Astrocyte (in vitro differentiated cells and primary cell): Measurements from ENCODE around the gene ZNF544. TPM values are rescaled to one million over a fixed set of nuclear protein-coding genes. Genes with fewer than 3 reads are reported as not detected.

Experiments
- DNase-seq: peaks from one replicate; pipeline ENCODE4 v3.0.0-alpha.2; 2010; ENCODE audit warnings: low read depth
- FAIRE-seq: peaks from 2 replicates; lab custom pipeline; 2011; peaks lifted over from hg19 to GRCh38; lab: Jason Lieb, UNC
- H2AFZ ChIP-seq: 2 replicates; pipeline ENCODE4 v1.6.0; 2012; ENCODE audit warnings: low read depth, low read length, inconsistent platforms
- H3K27ac ChIP-seq: 2 replicates; pipeline ENCODE4 v1.5.1; 2011; ENCODE audit warnings: low read depth, low read length, inconsistent platforms
- H3K27me3 ChIP-seq: 2 replicates; pipeline ENCODE4 v1.6.0; 2011; ENCODE audit warnings: low read length, inconsistent platforms; ENCODE audit not compliant: insufficient read depth
- H3K36me3 ChIP-seq: 2 replicates; pipeline ENCODE4 v1.5.1; 2011; ENCODE audit warnings: low read length, inconsistent platforms; ENCODE audit not compliant: insufficient read depth
- H3K4me1 ChIP-seq: 2 replicates; pipeline ENCODE4 v1.5.1; 2011; ENCODE audit warnings: low read length, inconsistent platforms; ENCODE audit not compliant: insufficient read depth
- H3K4me2 ChIP-seq: 2 replicates; pipeline ENCODE4 v1.6.0; 2012; ENCODE audit warnings: low read length, inconsistent platforms
- H3K4me3 ChIP-seq: 2 replicates; pipeline ENCODE4 v1.5.1; 2011; ENCODE audit warnings: low read depth, mild to moderate bottlenecking, low read length, inconsistent platforms; ENCODE audit not compliant: insufficient read depth
- H3K79me2 ChIP-seq: 2 replicates; pipeline ENCODE4 v1.6.0; 2012; ENCODE audit warnings: mild to moderate bottlenecking, low read length, inconsistent platforms; ENCODE audit not compliant: insufficient read depth
- H3K9ac ChIP-seq: 2 replicates; pipeline ENCODE4 v1.6.0; 2012; ENCODE audit warnings: mild to moderate bottlenecking, low read length, inconsistent platforms
- H3K9me3 ChIP-seq: 2 replicates; pipeline ENCODE4 v1.5.1; 2012; ENCODE audit warnings: low read depth, mild to moderate bottlenecking, low read length, inconsistent platforms; ENCODE audit not compliant: insufficient read depth
- H4K20me1 ChIP-seq: 2 replicates; pipeline ENCODE4 v1.6.0; 2012; ENCODE audit warnings: low read length, inconsistent platforms; ENCODE audit not compliant: insufficient read depth
- H3K27ac Mint-ChIP-seq: one replicate; pipeline ENCODE4 v1.8.0; 2021; ENCODE audit warnings: mild to moderate bottlenecking, mixed read lengths; ENCODE audit not compliant: unreplicated experiment
- H3K27me3 Mint-ChIP-seq: one replicate; pipeline ENCODE4 v1.8.0; 2021; ENCODE audit warnings: low read depth, mixed read lengths; ENCODE audit not compliant: unreplicated experiment
- H3K36me3 Mint-ChIP-seq: one replicate; pipeline ENCODE4 v1.8.0; 2021; ENCODE audit warnings: low read depth, mixed read lengths; ENCODE audit not compliant: unreplicated experiment
- H3K4me1 Mint-ChIP-seq: one replicate; pipeline ENCODE4 v1.8.0; 2021; ENCODE audit warnings: low read depth, mixed read lengths; ENCODE audit not compliant: unreplicated experiment
- H3K4me3 Mint-ChIP-seq: one replicate; pipeline ENCODE4 v1.8.0; 2021; ENCODE audit warnings: mild to moderate bottlenecking, moderate library complexity, mixed read lengths; ENCODE audit not compliant: unreplicated experiment
- H3K9me3 Mint-ChIP-seq: one replicate; pipeline ENCODE4 v1.8.0; 2021; ENCODE audit warnings: mild to moderate bottlenecking, mixed read lengths; ENCODE audit not compliant: unreplicated experiment
- EZH2 ChIP-seq: IDR thresholded peaks from 2 replicates; pipeline ENCODE4 v1.6.1; 2012; ENCODE audit warnings: mild to moderate bottlenecking, low read length, inconsistent platforms; ENCODE audit not compliant: insufficient read depth
- total RNA-seq: library from RNA; stranded (reverse); gene quantifications from 2 replicates; pipeline ENCODE4 v1.2.1, GENCODE V29; 2021
- TF ChIP-seq, protein P1 (sequence below): IDR thresholded peaks from 2 replicates; pipeline ENCODE4 v1.5.1; 2011; ENCODE audit warnings: low read depth, mild to moderate bottlenecking, inconsistent platforms, low read length, moderate library complexity; ENCODE audit not compliant: insufficient read depth

The ZNF544 gene
- total RNA-seq, 1 donor from 2014 or later = 23.4 TPM

DNA sequence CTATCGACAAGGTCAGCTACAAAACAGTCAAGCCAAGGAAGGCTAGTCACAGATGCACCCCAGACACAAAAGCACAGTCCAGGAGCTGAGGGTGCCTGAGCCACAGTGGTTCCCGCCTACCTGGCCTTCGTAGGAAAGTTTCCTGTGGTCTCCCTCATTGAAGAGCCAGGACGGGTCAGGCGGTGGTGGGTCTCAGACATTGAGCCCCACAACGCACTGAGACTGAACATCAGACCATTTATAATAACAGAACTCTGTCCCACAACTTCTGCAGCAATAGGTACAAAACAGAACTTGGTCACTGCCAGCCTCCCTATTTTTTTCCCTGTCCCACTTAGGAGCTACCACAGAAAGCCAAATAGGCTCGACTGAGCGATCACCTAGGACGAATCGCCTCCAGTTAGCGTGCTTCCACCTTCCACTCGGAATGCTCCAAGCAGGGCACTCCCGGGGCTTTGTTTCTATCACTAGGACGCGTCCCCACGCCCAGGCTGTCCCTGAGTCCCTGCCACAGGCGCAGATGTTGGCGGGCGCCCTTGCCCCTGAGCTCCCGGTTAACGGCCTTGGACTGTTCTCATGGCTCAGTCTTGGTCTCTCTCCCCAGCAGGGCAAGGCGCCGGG lies 640 bp upstream of the ZNF544 start:
- Histone ChIP-seq H3K79me2 (peaks cover 17% of the 10 kb centered on the region), H3K9ac (peak overlapping the region; percentile 74), H2AFZ (peak overlapping the region; percentile 82), H3K27ac (peak overlapping the region; percentile 51), H3K27me3 (no peaks in the 10 kb centered on the region), H4K20me1 (peaks cover 9% of the 10 kb centered on the region), H3K36me3 (peaks cover 21% of the 10 kb centered on the region), H3K9me3 (peaks cover 14% of the 10 kb centered on the region), H3K4me2 (peak overlapping the region; percentile 91), H3K4me1 (peaks cover 11% of the 10 kb centered on the region), H3K4me3 (peak overlapping the region; percentile 80)
- peaks cover 36% of the 10 kb centered on the region for H3K36me3 Mint-ChIP-seq
- H3K4me1 Mint-ChIP-seq = peaks cover 7% of the 10 kb centered on the region
- H3K9me3 Mint-ChIP-seq = peaks cover 28% of the 10 kb centered on the region
- DNase-seq (peak; percentile 8), FAIRE-seq (no peak)
- H3K4me3 Mint-ChIP-seq = peak overlapping the region; percentile 91
- peak overlapping the region; percentile 88 for H3K27ac Mint-ChIP-seq
- no peak for TF ChIP-seq EZH2
- TF ChIP-seq, protein P1, sequence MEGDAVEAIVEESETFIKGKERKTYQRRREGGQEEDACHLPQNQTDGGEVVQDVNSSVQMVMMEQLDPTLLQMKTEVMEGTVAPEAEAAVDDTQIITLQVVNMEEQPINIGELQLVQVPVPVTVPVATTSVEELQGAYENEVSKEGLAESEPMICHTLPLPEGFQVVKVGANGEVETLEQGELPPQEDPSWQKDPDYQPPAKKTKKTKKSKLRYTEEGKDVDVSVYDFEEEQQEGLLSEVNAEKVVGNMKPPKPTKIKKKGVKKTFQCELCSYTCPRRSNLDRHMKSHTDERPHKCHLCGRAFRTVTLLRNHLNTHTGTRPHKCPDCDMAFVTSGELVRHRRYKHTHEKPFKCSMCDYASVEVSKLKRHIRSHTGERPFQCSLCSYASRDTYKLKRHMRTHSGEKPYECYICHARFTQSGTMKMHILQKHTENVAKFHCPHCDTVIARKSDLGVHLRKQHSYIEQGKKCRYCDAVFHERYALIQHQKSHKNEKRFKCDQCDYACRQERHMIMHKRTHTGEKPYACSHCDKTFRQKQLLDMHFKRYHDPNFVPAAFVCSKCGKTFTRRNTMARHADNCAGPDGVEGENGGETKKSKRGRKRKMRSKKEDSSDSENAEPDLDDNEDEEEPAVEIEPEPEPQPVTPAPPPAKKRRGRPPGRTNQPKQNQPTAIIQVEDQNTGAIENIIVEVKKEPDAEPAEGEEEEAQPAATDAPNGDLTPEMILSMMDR = no peak
- no peaks in the 10 kb centered on the region for H3K27me3 Mint-ChIP-seq

DNA sequence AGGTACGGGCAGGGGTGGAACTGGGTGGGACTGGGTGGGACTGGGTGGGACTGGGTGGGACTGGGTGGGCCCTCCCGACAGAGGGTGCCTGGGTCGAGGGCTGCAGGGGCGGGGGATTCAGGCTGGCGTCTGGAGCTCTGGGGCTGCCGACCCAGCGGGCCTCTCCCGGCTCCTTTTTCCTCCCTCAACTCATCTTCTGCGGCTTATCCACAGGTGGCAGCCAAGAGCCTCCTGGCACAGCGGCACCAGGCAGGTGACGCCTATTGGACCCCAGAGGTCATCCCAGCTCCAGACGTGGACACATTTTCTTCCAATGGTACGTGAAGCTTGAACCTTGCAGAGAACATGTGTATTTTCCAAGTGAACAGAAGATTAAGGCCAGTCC lies 533 bp downstream of the ZNF544 start:
- Mint-ChIP-seq H3K27ac (no peak overlapping the region), H3K27me3 (no peaks in the 10 kb centered on the region), H3K36me3 (peaks cover 45% of the 10 kb centered on the region), H3K9me3 (peaks cover 32% of the 10 kb centered on the region), H3K4me1 (peaks cover 7% of the 10 kb centered on the region), H3K4me3 (peak overlapping the region; percentile 91)
- H4K20me1 ChIP-seq = peaks cover 9% of the 10 kb centered on the region
- peaks cover 11% of the 10 kb centered on the region for H3K4me1 ChIP-seq
- H3K4me3 ChIP-seq = peak overlapping the region; percentile 80
- H3K9me3 ChIP-seq = peaks cover 16% of the 10 kb centered on the region
- peak overlapping the region; percentile 91 for H3K4me2 ChIP-seq
- H3K27ac ChIP-seq = no peak overlapping the region
- FAIRE-seq (no peak), DNase-seq (peak; percentile 14)
- peak overlapping the region; percentile 74 for H3K9ac ChIP-seq
- no peak for TF ChIP-seq EZH2
- TF ChIP-seq, protein P1 = no peak
- peaks cover 29% of the 10 kb centered on the region for H3K36me3 ChIP-seq
- peaks cover 19% of the 10 kb centered on the region for H3K79me2 ChIP-seq
- H2AFZ ChIP-seq = no peak overlapping the region
- no peaks in the 10 kb centered on the region for H3K27me3 ChIP-seq

DNA sequence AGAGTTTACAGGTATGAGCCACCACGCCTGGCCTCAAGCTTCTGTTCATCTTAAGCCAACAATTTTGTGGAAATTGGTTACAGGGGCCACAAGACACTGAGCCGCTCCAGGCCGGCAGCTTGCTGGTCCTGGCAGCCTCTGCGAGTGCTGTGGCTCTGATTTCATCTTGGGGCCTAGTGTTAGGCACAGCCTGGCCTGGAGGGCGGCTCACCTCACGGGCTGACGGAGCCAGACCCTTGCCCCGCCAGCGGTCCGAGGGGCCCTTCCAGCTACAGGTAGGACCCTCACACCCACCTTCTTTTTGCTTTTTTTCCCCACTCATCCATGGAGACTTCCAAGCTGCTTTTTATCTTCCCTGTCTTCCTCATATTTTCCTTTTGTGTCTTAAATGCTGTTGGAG lies 8.6 kb downstream of the ZNF544 start:
- Mint-ChIP-seq H3K4me1 (no peaks in the 10 kb centered on the region), H3K27me3 (no peaks in the 10 kb centered on the region), H3K9me3 (peaks cover 25% of the 10 kb centered on the region), H3K4me3 (no peak overlapping the region), H3K36me3 (peaks cover 66% of the 10 kb centered on the region), H3K27ac (no peak overlapping the region)
- Histone ChIP-seq H3K9me3 (peaks cover 7% of the 10 kb centered on the region), H3K4me2 (no peak overlapping the region), H3K4me1 (no peaks in the 10 kb centered on the region), H3K79me2 (peaks cover 8% of the 10 kb centered on the region), H4K20me1 (no peaks in the 10 kb centered on the region), H3K4me3 (no peak overlapping the region), H3K36me3 (peaks cover 23% of the 10 kb centered on the region), H3K27me3 (no peaks in the 10 kb centered on the region), H3K9ac (no peak overlapping the region), H2AFZ (no peak overlapping the region), H3K27ac (no peak overlapping the region)
- DNase-seq (no peak), FAIRE-seq (no peak)
- TF ChIP-seq, protein P1 = no peak
- TF ChIP-seq EZH2 = no peak
